WTC11 (cell line): ENCODE results near the gene KRTAP13-1.

Source experiments
- JUN ChIP-seq: sonication (generic); formaldehyde crosslinking; IDR thresholded peaks from 2 replicates; pipeline ENCODE4 v1.8.0; 2023; ENCODE audit warnings: mild to moderate bottlenecking, missing genetic modification reagents
- MXD4 ChIP-seq: fragments of 250-450 bp; sonication (Bioruptor Pico); IDR thresholded peaks from 2 replicates; pipeline ENCODE4 v1.8.0; 2021; ENCODE audit warnings: mild to moderate bottlenecking, moderate library complexity, borderline replicate concordance
- NR3C1 ChIP-seq: sonication (generic); formaldehyde crosslinking; conservative IDR thresholded peaks from 2 replicates; pipeline ENCODE4 v1.8.1; 2023; ENCODE audit warnings: low read depth, mild to moderate bottlenecking, missing genetic modification reagents
- RELA ChIP-seq: sonication (generic); formaldehyde crosslinking; IDR thresholded peaks from 2 replicates; pipeline ENCODE4 v1.8.1; 2022; ENCODE audit warnings: missing genetic modification reagents, mild to moderate bottlenecking, borderline replicate concordance
- ZNF121 ChIP-seq: sonication (generic); formaldehyde crosslinking; IDR thresholded peaks from 2 replicates; pipeline ENCODE4 v1.8.0; 2023; ENCODE audit warnings: missing genetic modification reagents
- ZNF317 ChIP-seq: sonication (generic); formaldehyde crosslinking; IDR thresholded peaks from 2 replicates; pipeline ENCODE4 v1.8.1; 2023; ENCODE audit warnings: low read depth, mild to moderate bottlenecking, moderate library complexity, missing genetic modification reagents, borderline replicate concordance
- ZNF416 ChIP-seq: fragments of 250-450 bp; sonication (Bioruptor Pico); IDR thresholded peaks from 2 replicates; pipeline ENCODE4 v1.9.0; 2021; ENCODE audit warnings: mild to moderate bottlenecking, inconsistent platforms
- ZNF671 ChIP-seq: fragments of 250-450 bp; sonication (Bioruptor Pico); IDR thresholded peaks from 2 replicates; pipeline ENCODE4 v1.8.0; 2021; ENCODE audit warnings: mild to moderate bottlenecking
- TF ChIP-seq, protein P1 (sequence below): fragments of 200-600 bp; IDR thresholded peaks from 2 replicates; pipeline ENCODE4 v1.8.0; 2022; ENCODE audit warnings: antibody characterized with exemption
- TF ChIP-seq, protein P2 (sequence below): sonication (generic); formaldehyde crosslinking; IDR thresholded peaks from 2 replicates; pipeline ENCODE4 v1.8.0; 2022; ENCODE audit warnings: mild to moderate bottlenecking, missing genetic modification reagents
- TF ChIP-seq, protein P3 (sequence below): fragments of 250-450 bp; sonication (Bioruptor Pico); IDR thresholded peaks from 2 replicates; pipeline ENCODE4 v1.9.0; 2021; ENCODE audit warnings: mild to moderate bottlenecking
- TF ChIP-seq, protein P4 (sequence below): sonication (generic); formaldehyde crosslinking; IDR thresholded peaks from 2 replicates; pipeline ENCODE4 v1.8.1; 2022; ENCODE audit warnings: low read depth, missing genetic modification reagents, borderline replicate concordance
- TF ChIP-seq, protein P5 (sequence below): sonication (generic); formaldehyde crosslinking; IDR thresholded peaks from 2 replicates; pipeline ENCODE4 v1.8.0; 2022; ENCODE audit warnings: mild to moderate bottlenecking, missing genetic modification reagents
- TF ChIP-seq, protein P6 (sequence below): fragments of 250-450 bp; sonication (Bioruptor Pico); IDR thresholded peaks from 2 replicates; pipeline ENCODE4 v1.8.0; 2021; ENCODE audit warnings: mild to moderate bottlenecking

DNA sequence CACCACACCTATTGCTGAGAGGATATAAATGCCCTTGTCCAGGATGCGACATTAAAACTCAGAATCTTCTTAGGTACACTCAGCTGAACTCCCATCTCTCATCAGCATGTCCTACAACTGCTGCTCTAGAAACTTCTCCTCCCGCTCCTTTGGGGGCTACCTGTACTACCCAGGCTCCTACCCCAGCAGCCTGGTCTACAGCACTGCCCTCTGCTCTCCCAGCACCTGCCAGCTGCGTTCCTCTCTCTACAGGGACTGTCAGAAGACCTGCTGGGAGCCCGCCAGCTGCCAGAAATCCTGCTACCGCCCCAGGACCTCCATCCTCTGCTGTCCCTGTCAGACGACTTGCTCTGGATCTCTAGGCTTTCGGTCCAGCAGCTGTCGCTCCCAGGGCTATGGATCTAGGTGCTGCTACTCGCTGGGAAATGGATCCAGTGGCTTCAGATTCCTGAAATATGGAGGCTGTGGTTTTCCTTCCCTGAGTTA is 34.4 kb downstream of the KRTAP13-1 start, which contains the start of gene KRTAP13-4:
- TF ChIP-seq, protein P1, sequence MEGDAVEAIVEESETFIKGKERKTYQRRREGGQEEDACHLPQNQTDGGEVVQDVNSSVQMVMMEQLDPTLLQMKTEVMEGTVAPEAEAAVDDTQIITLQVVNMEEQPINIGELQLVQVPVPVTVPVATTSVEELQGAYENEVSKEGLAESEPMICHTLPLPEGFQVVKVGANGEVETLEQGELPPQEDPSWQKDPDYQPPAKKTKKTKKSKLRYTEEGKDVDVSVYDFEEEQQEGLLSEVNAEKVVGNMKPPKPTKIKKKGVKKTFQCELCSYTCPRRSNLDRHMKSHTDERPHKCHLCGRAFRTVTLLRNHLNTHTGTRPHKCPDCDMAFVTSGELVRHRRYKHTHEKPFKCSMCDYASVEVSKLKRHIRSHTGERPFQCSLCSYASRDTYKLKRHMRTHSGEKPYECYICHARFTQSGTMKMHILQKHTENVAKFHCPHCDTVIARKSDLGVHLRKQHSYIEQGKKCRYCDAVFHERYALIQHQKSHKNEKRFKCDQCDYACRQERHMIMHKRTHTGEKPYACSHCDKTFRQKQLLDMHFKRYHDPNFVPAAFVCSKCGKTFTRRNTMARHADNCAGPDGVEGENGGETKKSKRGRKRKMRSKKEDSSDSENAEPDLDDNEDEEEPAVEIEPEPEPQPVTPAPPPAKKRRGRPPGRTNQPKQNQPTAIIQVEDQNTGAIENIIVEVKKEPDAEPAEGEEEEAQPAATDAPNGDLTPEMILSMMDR, result no peak
- TF ChIP-seq, protein P2, sequence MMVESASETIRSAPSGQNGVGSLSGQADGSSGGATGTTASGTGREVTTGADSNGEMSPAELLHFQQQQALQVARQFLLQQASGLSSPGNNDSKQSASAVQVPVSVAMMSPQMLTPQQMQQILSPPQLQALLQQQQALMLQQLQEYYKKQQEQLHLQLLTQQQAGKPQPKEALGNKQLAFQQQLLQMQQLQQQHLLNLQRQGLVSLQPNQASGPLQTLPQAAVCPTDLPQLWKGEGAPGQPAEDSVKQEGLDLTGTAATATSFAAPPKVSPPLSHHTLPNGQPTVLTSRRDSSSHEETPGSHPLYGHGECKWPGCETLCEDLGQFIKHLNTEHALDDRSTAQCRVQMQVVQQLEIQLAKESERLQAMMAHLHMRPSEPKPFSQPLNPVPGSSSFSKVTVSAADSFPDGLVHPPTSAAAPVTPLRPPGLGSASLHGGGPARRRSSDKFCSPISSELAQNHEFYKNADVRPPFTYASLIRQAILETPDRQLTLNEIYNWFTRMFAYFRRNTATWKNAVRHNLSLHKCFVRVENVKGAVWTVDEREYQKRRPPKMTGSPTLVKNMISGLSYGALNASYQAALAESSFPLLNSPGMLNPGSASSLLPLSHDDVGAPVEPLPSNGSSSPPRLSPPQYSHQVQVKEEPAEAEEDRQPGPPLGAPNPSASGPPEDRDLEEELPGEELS (CRISPR knock-in tag), result no peak
- TF ChIP-seq ZNF317 (CRISPR knock-in tag) (no peak), JUN (CRISPR knock-in tag) (no peak), ZNF671 (CRISPR knock-in tag) (no peak), ZNF416 (CRISPR knock-in tag) (no peak), RELA (CRISPR knock-in tag) (no peak), NR3C1 (no peak), MXD4 (CRISPR knock-in tag) (no peak), ZNF121 (no peak)
- TF ChIP-seq, protein P3, sequence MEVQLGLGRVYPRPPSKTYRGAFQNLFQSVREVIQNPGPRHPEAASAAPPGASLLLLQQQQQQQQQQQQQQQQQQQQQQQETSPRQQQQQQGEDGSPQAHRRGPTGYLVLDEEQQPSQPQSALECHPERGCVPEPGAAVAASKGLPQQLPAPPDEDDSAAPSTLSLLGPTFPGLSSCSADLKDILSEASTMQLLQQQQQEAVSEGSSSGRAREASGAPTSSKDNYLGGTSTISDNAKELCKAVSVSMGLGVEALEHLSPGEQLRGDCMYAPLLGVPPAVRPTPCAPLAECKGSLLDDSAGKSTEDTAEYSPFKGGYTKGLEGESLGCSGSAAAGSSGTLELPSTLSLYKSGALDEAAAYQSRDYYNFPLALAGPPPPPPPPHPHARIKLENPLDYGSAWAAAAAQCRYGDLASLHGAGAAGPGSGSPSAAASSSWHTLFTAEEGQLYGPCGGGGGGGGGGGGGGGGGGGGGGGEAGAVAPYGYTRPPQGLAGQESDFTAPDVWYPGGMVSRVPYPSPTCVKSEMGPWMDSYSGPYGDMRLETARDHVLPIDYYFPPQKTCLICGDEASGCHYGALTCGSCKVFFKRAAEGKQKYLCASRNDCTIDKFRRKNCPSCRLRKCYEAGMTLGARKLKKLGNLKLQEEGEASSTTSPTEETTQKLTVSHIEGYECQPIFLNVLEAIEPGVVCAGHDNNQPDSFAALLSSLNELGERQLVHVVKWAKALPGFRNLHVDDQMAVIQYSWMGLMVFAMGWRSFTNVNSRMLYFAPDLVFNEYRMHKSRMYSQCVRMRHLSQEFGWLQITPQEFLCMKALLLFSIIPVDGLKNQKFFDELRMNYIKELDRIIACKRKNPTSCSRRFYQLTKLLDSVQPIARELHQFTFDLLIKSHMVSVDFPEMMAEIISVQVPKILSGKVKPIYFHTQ, result no peak
- TF ChIP-seq, protein P4, sequence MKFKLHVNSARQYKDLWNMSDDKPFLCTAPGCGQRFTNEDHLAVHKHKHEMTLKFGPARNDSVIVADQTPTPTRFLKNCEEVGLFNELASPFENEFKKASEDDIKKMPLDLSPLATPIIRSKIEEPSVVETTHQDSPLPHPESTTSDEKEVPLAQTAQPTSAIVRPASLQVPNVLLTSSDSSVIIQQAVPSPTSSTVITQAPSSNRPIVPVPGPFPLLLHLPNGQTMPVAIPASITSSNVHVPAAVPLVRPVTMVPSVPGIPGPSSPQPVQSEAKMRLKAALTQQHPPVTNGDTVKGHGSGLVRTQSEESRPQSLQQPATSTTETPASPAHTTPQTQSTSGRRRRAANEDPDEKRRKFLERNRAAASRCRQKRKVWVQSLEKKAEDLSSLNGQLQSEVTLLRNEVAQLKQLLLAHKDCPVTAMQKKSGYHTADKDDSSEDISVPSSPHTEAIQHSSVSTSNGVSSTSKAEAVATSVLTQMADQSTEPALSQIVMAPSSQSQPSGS (CRISPR knock-in tag), result no peak
- TF ChIP-seq, protein P5, sequence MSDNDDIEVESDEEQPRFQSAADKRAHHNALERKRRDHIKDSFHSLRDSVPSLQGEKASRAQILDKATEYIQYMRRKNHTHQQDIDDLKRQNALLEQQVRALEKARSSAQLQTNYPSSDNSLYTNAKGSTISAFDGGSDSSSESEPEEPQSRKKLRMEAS, result no peak
- TF ChIP-seq, protein P6, sequence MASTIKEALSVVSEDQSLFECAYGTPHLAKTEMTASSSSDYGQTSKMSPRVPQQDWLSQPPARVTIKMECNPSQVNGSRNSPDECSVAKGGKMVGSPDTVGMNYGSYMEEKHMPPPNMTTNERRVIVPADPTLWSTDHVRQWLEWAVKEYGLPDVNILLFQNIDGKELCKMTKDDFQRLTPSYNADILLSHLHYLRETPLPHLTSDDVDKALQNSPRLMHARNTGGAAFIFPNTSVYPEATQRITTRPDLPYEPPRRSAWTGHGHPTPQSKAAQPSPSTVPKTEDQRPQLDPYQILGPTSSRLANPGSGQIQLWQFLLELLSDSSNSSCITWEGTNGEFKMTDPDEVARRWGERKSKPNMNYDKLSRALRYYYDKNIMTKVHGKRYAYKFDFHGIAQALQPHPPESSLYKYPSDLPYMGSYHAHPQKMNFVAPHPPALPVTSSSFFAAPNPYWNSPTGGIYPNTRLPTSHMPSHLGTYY, result no peak
